GM19328 (cell line): Measurements from ENCODE around the gene LAMA5.

Experiments used
- ATAC-seq: cut with Tn5 transposase; IDR thresholded peaks from one replicate; pipeline ENCODE4 v1.9.1; 2021; ENCODE audit warnings: mild to moderate bottlenecking, moderate library complexity; ENCODE audit not compliant: unreplicated experiment

Gene LAMA5

DNA sequence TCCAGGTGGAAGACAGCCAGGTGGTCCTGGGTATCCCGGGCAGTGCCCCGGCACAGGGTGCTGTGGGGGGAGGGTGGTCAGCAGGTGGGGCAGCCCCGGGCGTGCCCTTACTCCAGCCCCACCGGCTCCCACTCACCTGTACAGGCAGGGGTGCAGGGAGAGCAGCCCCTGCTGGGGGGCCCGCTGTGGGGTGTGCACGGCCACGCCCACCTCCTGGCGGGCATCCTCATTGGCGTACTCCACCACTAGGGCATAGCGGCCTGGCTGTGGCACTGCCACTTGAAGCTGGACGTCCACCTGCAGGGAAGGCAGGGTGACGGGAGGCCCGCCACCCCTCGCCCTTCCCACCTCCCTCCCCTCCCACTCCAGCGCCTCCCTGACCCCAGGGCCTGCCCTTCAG lies 34.7 kb downstream of the LAMA5 start:
- ATAC-seq: no peak

DNA sequence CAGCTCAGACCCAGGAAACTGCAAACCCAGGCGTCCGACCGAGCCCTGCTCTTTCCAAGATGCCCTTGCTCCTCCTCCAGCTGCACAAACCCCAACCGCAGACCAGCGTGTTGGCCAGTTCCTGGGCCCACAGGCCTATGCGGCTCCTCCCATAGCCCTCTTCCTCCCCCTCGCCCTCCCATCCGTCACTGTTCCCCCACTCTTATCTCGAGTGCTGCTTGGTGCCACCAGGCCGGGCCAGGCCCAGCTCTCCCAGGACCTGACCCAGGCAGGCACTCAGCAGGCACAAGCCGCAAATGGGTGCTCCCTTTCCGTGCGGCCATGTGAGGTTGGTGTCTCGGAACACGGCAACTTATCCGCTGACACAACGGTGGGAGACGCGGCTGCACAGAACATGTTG lies 35.8 kb downstream of the LAMA5 start:
- no peak for ATAC-seq

DNA sequence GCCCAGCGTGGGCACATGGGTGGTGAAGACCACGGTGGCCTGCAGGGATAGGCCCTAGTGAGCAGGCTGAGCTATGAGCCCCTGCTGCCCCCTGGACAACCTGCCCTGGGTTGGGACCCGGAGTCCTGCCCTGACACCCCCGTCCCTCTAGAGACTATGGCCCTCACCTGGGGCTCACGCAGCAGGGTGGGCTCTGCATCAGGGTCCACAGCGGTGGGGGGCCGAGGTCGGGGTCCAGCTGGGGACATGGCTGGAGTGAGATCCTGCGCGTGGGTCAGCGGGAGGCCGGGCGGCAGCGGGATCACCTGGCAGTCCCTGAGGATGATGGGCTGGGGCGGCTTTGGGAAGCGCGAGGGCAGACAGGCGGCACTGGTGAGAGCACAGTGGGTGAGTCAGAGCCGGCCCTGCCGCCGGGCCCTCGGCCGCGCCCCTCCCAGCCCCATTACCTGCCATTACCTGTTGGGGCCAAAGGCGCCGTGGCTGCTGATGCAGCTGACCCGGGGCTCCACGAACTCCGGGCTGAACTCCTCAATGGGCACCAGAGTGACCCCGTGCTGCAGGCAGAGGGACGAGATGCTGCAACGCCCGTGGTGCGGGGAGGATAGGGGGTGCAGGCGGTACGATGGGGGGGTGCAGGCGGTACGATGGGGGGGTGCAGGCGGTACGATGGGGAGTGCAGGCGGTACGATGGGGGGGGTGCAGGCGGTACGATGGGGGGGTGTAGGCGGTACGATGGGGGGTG lies 36.4 kb downstream of the LAMA5 start:
- no peak for ATAC-seq

DNA sequence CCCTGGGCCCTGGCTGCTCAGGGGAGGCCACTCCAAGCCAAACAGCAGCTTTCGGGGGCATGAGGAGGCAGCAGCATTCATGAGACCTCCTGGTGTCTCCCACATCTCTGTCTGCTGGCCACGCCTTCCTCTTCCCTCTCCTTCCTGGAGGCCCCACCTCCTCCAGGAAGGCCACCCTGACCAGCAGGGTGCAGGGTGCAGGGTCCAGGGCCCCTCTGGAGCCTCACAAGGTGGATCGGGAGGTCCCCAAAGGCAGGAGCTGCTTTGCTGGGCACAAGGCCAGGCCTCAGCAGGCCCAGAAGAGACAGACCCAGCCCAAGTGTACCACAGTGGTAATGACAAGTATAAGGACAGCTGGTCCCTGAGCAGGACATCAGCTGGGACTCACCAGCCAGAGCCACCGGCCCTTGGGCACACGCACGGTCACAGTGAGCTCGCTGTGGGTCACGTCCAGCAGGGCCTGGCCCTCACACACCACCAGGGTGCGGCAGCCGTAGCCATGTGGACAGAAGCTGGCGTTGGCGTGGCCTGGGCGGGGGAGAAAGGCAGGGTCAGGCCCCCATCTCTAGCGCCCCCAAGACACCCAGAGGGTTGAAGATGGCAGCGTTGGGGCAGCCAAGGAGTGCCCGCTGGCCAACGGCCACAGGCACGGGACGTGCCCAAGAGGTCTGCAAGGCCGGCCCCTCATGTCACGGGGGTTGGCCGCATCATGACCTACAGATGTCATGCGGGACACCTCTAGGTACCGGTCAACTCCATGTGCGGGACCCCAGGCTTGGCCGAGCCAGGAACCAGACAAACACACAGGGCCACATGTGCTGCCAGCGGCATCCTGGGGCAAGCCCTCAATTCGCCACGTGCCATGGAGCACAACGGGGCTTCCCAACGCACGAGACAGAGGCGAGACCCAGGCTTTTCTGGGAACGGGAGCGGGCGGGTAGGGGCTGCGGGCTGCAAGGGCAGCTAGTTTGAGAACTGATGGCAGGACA lies 37.4 kb downstream of the LAMA5 start:
- no peak for ATAC-seq

- no peak for ATAC-seq
These were observed 38.3 kb downstream of the LAMA5 start for GRCh38 chr20:62328684-62329388.

- ATAC-seq: no peak
These were observed 39.2 kb downstream of the LAMA5 start for GRCh38 chr20:62327726-62328495.

DNA sequence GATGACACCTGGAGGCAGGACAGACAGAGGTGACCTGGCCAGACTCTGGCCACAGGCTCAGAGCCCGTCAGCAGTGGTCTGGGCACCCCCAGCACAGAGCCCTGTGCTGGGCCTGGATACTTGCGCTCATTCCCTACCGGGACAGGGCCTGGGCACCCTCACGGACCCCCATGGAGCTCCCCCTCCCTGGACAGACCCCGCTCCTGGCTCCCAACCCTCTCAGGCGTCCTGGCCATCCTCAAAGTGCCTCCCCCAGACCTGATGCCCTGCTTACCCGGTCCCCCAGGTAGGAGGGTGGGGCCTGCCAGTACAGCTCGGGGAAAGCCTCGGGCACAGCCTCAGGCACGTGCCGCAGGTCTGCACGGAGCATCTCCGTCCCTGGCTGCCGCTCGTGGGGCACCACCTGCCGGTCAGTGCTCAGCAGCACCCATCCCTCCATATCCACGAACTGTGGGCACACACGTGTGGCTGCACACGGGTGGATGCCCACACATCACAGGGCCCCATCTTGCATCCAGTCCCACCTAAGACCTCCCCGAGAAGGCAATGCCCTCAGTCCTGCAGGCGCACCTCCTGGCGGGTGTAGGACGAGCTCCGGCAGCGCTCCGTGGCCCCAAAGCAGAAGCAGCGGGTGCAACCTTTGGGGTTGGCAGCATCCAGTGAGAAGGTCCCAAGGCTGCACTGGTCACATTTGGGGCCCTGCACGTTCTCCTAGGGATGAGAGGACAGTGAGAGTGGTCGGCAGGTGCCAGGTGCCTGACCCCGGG lies 40.0 kb downstream of the LAMA5 start:
- no peak for ATAC-seq

GRCh38 chr20:62326559-62326958 lies 40.6 kb downstream of the LAMA5 start:
- no peak for ATAC-seq

DNA sequence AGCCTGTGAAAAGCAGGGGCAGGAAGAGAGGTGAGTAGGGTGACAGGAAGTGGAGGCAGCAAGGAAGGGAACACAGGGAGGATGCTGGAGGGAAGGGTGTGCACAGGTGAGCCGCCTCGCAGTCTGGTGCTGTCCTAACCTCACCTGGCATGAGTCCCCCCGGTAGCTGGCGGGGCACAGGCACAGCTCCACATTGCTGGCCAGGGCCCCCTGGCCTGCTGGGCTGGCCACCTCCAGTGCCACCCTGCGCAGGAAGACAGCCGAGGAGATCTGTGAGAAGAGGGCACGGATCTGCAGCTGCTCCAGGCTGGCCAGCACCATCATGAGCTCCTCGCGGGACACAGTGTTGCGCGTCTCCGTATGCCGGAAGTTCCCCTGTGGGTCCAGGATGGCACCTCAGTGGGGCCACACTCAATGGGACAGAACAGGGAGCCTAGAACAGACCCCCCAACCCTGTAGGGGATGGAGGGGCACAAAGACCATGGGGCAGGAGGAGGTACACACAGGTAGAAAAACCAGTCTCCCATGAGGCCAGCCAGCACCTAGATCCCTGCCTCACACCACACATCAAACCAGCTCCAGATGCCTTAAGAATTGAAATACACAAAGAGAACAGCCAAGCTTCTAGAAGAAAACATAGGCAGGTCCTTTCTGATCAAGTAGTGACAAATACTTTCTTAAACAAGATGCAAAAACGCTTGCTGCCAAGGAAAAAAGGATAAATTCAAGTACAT lies 41.8 kb downstream of the LAMA5 start:
- no peak for ATAC-seq

- ATAC-seq: no peak
These were observed 42.9 kb downstream of the LAMA5 start for GRCh38 chr20:62323980-62324906.

DNA sequence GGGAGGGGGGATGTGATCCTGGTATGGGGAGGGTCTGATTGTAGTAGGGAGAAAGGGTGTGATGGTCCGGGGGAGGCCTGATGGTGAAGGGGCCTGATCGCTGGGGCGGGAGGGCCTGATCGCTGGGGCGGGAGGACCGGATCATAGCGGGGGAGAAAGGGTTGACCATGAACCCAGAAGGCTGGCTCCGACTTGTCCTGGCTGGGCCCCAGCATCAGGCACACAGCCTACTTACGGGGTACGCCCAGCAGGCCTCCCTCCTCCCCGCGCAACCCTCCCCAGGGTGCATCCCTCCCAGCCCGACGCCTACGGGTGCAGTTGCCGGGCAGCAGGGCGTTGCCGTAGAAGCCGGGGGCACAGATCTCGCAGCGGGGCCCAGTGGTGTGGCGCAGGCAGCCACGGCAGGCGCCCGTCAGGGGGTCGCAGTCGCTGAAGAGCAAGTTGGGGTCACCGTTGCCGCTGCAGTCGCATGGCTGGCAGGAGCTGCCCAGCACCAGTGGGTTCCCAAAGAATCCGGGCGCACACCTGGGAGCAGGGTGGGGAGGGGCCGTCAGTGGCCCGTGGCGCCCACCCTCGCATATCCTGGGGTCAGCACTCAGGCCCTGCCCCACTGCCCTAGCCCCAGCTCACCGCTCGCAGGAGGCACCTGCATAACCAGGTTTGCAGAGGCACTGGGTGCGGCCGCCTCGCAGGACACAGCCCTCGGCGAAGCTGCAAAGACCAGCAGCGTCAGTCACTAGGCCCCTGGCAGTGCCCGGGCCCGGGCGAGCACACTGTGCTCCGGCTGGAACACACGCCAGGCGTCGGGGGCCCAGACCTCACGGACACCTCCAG lies 43.7 kb downstream of the LAMA5 start:
- no peak for ATAC-seq

- ATAC-seq: no peak
These were observed 44.5 kb downstream of the LAMA5 start for GRCh38 chr20:62322492-62323041.

- ATAC-seq: no peak
These were observed 45.1 kb downstream of the LAMA5 start for GRCh38 chr20:62321975-62322374.

GRCh38 chr20:62321521-62321948 lies 45.6 kb downstream of the LAMA5 start:
- ATAC-seq: no peak

GRCh38 chr20:62320581-62321354 lies 46.3 kb downstream of the LAMA5 start:
- ATAC-seq: no peak

DNA sequence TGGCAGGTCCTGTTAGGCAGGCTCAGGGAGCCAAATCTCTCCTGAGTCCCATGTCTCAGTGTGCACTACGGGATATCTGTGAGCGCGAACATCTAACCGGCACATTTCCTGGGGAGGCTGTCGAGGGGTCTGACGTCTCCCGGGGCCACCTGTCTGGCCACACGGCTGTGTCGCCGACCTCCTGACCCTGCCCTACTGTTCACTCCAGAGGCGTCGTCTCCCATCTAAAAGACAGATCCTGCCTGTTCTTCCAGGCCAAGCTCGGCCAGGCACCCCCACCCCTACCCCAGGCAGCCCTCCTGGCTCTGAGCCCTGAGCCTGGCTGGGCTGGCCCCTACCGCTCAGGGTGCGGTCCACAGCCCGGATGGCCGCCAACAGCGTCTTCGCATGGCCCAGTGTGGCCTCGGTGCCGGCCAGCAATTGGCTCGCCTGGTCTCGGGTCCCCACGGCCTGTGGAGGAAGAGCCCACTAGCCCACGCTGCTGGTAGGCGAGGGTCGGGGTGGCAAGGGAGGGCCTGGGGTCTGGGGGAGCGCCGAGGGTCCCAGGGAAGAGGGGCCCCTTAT lies 47.7 kb downstream of the LAMA5 start:
- ATAC-seq: no peak
